WTC11 (cell line): ENCODE results near the gene TSSC4. TPM values are rescaled to one million over a fixed set of nuclear protein-coding genes. Genes with fewer than 3 reads are reported as not detected.

Experiments
- ATAC-seq: fragments of 200-7000 bp; cut with Tn5 transposase; 2 replicates; pipeline ENCODE4 v1.10.0; 2021; ENCODE audit warnings: mild to moderate bottlenecking, moderate library complexity
- CTCF ChIA-PET: fragments of 300-600 bp; sonication (Branson Sonifier 250); formaldehyde crosslinking; loops from one replicate; lab custom pipeline; 2021; ENCODE audit warnings: antibody characterized with exemption; lab: Charles Lee
- POLR2A ChIA-PET: fragments of 350-600 bp; sonication (Branson Sonifier 250); formaldehyde crosslinking; loops from one replicate; lab custom pipeline; 2021; ENCODE audit warnings: antibody characterized with exemption; lab: Charles Lee
- DNase-seq: peaks from one replicate; pipeline ENCODE4 v3.0.0; 2021; ENCODE audit warnings: low spot score
- H3K27ac Mint-ChIP-seq: 2 replicates; pipeline ENCODE4 v1.8.0; 2021; ENCODE audit warnings: mixed read lengths
- H3K27me3 Mint-ChIP-seq: 2 replicates; pipeline ENCODE4 v1.8.0; 2021; ENCODE audit warnings: low read depth, mild to moderate bottlenecking, moderate library complexity, mixed read lengths
- H3K36me3 Mint-ChIP-seq: 2 replicates; pipeline ENCODE4 v1.8.0; 2021; ENCODE audit warnings: mixed read lengths
- H3K4me1 Mint-ChIP-seq: 2 replicates; pipeline ENCODE4 v1.8.0; 2022; ENCODE audit warnings: mixed read lengths
- H3K4me3 Mint-ChIP-seq: 2 replicates; pipeline ENCODE4 v1.8.0; 2021; ENCODE audit warnings: mild to moderate bottlenecking, moderate library complexity, mixed read lengths
- H3K9me3 Mint-ChIP-seq: 2 replicates; pipeline ENCODE4 v1.8.0; 2021; ENCODE audit warnings: mixed read lengths
- ATF1 ChIP-seq: sonication (generic); formaldehyde crosslinking; IDR thresholded peaks from 2 replicates; pipeline ENCODE4 v1.8.1; 2023; ENCODE audit warnings: mild to moderate bottlenecking, moderate library complexity, missing genetic modification reagents
- ATF3 ChIP-seq: sonication (generic); formaldehyde crosslinking; conservative IDR thresholded peaks from 2 replicates; pipeline ENCODE4 v1.8.1; 2022; ENCODE audit warnings: mild to moderate bottlenecking, missing genetic modification reagents
- CREM ChIP-seq: sonication (generic); formaldehyde crosslinking; IDR thresholded peaks from 2 replicates; pipeline ENCODE4 v1.8.1; 2022; ENCODE audit warnings: mild to moderate bottlenecking, missing genetic modification reagents, moderate library complexity
- E2F1 ChIP-seq: sonication (generic); formaldehyde crosslinking; IDR thresholded peaks from 2 replicates; pipeline ENCODE4 v1.8.0; 2022; ENCODE audit warnings: mild to moderate bottlenecking, missing genetic modification reagents
- HMGA2 ChIP-seq: fragments of 250-450 bp; sonication (Bioruptor Pico); IDR thresholded peaks from 2 replicates; pipeline ENCODE4 v1.4.0; 2021; ENCODE audit warnings: mild to moderate bottlenecking, moderate library complexity
- IRF2 ChIP-seq: sonication (generic); formaldehyde crosslinking; IDR thresholded peaks from 2 replicates; pipeline ENCODE4 v1.8.0; 2022; ENCODE audit warnings: low read depth, missing genetic modification reagents, borderline replicate concordance
- JUN ChIP-seq: sonication (generic); formaldehyde crosslinking; IDR thresholded peaks from 2 replicates; pipeline ENCODE4 v1.8.0; 2023; ENCODE audit warnings: mild to moderate bottlenecking, missing genetic modification reagents
- MAX ChIP-seq: sonication (generic); formaldehyde crosslinking; IDR thresholded peaks from 2 replicates; pipeline ENCODE4 v1.8.0; 2022; ENCODE audit warnings: mild to moderate bottlenecking, missing genetic modification reagents
- MXD4 ChIP-seq: fragments of 250-450 bp; sonication (Bioruptor Pico); IDR thresholded peaks from 2 replicates; pipeline ENCODE4 v1.8.0; 2021; ENCODE audit warnings: mild to moderate bottlenecking, moderate library complexity, borderline replicate concordance
- NR1H2 ChIP-seq: sonication (generic); formaldehyde crosslinking; IDR thresholded peaks from 2 replicates; pipeline ENCODE4 v1.9.0; 2021; ENCODE audit warnings: mild to moderate bottlenecking, moderate library complexity, missing genetic modification reagents
- ZBTB21 ChIP-seq: sonication (generic); formaldehyde crosslinking; IDR thresholded peaks from 2 replicates; pipeline ENCODE4 v1.8.1; 2023; ENCODE audit warnings: mild to moderate bottlenecking, missing genetic modification reagents, borderline replicate concordance
- ZNF263 ChIP-seq: sonication (generic); formaldehyde crosslinking; IDR thresholded peaks from 2 replicates; pipeline ENCODE4 v1.8.1; 2022; ENCODE audit warnings: low read depth, mild to moderate bottlenecking, moderate library complexity, missing genetic modification reagents
- ZNF317 ChIP-seq: sonication (generic); formaldehyde crosslinking; IDR thresholded peaks from 2 replicates; pipeline ENCODE4 v1.8.1; 2023; ENCODE audit warnings: low read depth, mild to moderate bottlenecking, moderate library complexity, missing genetic modification reagents, borderline replicate concordance
- ZNF396 ChIP-seq: fragments of 250-450 bp; sonication (Bioruptor Pico); IDR thresholded peaks from 2 replicates; pipeline ENCODE4 v1.8.0; 2021; ENCODE audit warnings: mild to moderate bottlenecking, moderate library complexity, borderline replicate concordance
- total RNA-seq: library from RNA; stranded (reverse); gene quantifications from 3 replicates; pipeline ENCODE4 v1.2.3, GENCODE V29; 2021
- TF ChIP-seq, protein P1 (sequence below): sonication (generic); formaldehyde crosslinking; IDR thresholded peaks from 2 replicates; pipeline ENCODE4 v1.8.1; 2022; ENCODE audit warnings: mild to moderate bottlenecking, missing genetic modification reagents, moderate library complexity, borderline replicate concordance
- TF ChIP-seq, protein P2 (sequence below): sonication (generic); formaldehyde crosslinking; IDR thresholded peaks from 2 replicates; pipeline ENCODE4 v1.8.0; 2023; ENCODE audit warnings: missing genetic modification reagents
- TF ChIP-seq, protein P3 (sequence below): sonication (generic); formaldehyde crosslinking; IDR thresholded peaks from 2 replicates; pipeline ENCODE4 v1.8.1; 2022; ENCODE audit warnings: mild to moderate bottlenecking, moderate library complexity, missing genetic modification reagents
- TF ChIP-seq, protein P4 (sequence below): sonication (generic); formaldehyde crosslinking; IDR thresholded peaks from 2 replicates; pipeline ENCODE4 v1.8.1; 2023; ENCODE audit warnings: mild to moderate bottlenecking, missing genetic modification reagents
- TF ChIP-seq, protein P5 (sequence below): sonication (generic); formaldehyde crosslinking; IDR thresholded peaks from 2 replicates; pipeline ENCODE4 v1.8.1; 2023; ENCODE audit warnings: mild to moderate bottlenecking, moderate library complexity, missing genetic modification reagents
- TF ChIP-seq, protein P6 (sequence below): fragments of 250-450 bp; sonication (Bioruptor Pico); IDR thresholded peaks from 2 replicates; pipeline ENCODE4 v1.9.0; 2021; ENCODE audit warnings: mild to moderate bottlenecking

TSSC4 gene
- total RNA-seq, 1 experiment from 2014 or later = 41.4 TPM

- ATAC-seq = no peak
- no peak overlapping the region for H3K4me3 Mint-ChIP-seq
- peaks cover 4% of the 10 kb centered on the region; the same call in 1 of the 2 replicates for H3K9me3 Mint-ChIP-seq
- POLR2A ChIA-PET = no interaction called here
- H3K36me3 Mint-ChIP-seq = no peaks in the 10 kb centered on the region
- no peak for DNase-seq
- no peak overlapping the region for H3K27ac Mint-ChIP-seq
- peaks cover 4% of the 10 kb centered on the region for H3K27me3 Mint-ChIP-seq
- CTCF ChIA-PET = interaction anchor here (0.8 kb wide), 1 partner anchor 64 kb away, joined by 3 read pairs; no protein-coding TSS in a partner anchor
- TF ChIP-seq NR1H2 = no peak
- TF ChIP-seq E2F1 = no peak
- no peak for TF ChIP-seq ZBTB21 (CRISPR knock-in tag)
- TF ChIP-seq CREM (CRISPR knock-in tag) = no peak
- TF ChIP-seq ATF3 (CRISPR knock-in tag) = no peak
- TF ChIP-seq, protein P1, sequence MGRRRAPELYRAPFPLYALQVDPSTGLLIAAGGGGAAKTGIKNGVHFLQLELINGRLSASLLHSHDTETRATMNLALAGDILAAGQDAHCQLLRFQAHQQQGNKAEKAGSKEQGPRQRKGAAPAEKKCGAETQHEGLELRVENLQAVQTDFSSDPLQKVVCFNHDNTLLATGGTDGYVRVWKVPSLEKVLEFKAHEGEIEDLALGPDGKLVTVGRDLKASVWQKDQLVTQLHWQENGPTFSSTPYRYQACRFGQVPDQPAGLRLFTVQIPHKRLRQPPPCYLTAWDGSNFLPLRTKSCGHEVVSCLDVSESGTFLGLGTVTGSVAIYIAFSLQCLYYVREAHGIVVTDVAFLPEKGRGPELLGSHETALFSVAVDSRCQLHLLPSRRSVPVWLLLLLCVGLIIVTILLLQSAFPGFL (CRISPR knock-in tag) = no peak
- no peak for TF ChIP-seq JUN (CRISPR knock-in tag)
- no peak for TF ChIP-seq ZNF396 (CRISPR knock-in tag)
- TF ChIP-seq, protein P2, sequence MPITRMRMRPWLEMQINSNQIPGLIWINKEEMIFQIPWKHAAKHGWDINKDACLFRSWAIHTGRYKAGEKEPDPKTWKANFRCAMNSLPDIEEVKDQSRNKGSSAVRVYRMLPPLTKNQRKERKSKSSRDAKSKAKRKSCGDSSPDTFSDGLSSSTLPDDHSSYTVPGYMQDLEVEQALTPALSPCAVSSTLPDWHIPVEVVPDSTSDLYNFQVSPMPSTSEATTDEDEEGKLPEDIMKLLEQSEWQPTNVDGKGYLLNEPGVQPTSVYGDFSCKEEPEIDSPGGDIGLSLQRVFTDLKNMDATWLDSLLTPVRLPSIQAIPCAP (CRISPR knock-in tag) = no peak
- TF ChIP-seq, protein P3, sequence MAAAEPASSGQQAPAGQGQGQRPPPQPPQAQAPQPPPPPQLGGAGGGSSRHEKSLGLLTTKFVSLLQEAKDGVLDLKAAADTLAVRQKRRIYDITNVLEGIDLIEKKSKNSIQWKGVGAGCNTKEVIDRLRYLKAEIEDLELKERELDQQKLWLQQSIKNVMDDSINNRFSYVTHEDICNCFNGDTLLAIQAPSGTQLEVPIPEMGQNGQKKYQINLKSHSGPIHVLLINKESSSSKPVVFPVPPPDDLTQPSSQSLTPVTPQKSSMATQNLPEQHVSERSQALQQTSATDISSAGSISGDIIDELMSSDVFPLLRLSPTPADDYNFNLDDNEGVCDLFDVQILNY = no peak
- TF ChIP-seq HMGA2 = no peak
- no peak for TF ChIP-seq ZNF317
- TF ChIP-seq, protein P4, sequence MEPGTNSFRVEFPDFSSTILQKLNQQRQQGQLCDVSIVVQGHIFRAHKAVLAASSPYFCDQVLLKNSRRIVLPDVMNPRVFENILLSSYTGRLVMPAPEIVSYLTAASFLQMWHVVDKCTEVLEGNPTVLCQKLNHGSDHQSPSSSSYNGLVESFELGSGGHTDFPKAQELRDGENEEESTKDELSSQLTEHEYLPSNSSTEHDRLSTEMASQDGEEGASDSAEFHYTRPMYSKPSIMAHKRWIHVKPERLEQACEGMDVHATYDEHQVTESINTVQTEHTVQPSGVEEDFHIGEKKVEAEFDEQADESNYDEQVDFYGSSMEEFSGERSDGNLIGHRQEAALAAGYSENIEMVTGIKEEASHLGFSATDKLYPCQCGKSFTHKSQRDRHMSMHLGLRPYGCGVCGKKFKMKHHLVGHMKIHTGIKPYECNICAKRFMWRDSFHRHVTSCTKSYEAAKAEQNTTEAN (CRISPR knock-in tag) = no peak
- TF ChIP-seq, protein P5, sequence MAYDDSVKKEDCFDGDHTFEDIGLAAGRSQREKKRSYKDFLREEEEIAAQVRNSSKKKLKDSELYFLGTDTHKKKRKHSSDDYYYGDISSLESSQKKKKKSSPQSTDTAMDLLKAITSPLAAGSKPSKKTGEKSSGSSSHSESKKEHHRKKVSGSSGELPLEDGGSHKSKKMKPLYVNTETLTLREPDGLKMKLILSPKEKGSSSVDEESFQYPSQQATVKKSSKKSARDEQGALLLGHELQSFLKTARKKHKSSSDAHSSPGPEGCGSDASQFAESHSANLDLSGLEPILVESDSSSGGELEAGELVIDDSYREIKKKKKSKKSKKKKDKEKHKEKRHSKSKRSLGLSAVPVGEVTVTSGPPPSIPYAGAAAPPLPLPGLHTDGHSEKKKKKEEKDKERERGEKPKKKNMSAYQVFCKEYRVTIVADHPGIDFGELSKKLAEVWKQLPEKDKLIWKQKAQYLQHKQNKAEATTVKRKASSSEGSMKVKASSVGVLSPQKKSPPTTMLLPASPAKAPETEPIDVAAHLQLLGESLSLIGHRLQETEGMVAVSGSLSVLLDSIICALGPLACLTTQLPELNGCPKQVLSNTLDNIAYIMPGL (CRISPR knock-in tag) = no peak
- TF ChIP-seq MXD4 (CRISPR knock-in tag) = no peak
- TF ChIP-seq ATF1 (CRISPR knock-in tag) = no peak
- TF ChIP-seq, protein P6, sequence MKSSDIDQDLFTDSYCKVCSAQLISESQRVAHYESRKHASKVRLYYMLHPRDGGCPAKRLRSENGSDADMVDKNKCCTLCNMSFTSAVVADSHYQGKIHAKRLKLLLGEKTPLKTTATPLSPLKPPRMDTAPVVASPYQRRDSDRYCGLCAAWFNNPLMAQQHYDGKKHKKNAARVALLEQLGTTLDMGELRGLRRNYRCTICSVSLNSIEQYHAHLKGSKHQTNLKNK (CRISPR knock-in tag) = no peak
- TF ChIP-seq ZNF263 (CRISPR knock-in tag) = no peak
- no peak for TF ChIP-seq MAX (CRISPR knock-in tag)
- no peak for TF ChIP-seq IRF2 (CRISPR knock-in tag)
- H3K4me1 Mint-ChIP-seq = no peaks in the 10 kb centered on the region
Measured at GRCh38 chr11:2368851-2369180, 31.7 kb upstream of the TSSC4 start.
